Esophagus (tissue), 2 donors: Measurements from ENCODE around the gene ACAP2. TPM values are rescaled to one million over a fixed set of nuclear protein-coding genes. Genes with fewer than 3 reads are reported as not detected.

Experiments
- H3K27ac ChIP-seq, 2 donors: one replicate each; pipeline ENCODE4 v1.5.1; 2013; ENCODE audit warnings: low read depth in 2 of 2, mild to moderate bottlenecking in 2 of 2, inconsistent platforms in 1 of 2, low read length in 1 of 2, moderate library complexity in 1 of 2
- H3K27me3 ChIP-seq, 2 donors: one replicate each; pipeline ENCODE4 v1.6.1; 2013; ENCODE audit warnings: low read length in 2 of 2, control low read depth in 1 of 2, mild to moderate bottlenecking in 1 of 2; ENCODE audit not compliant: insufficient read depth in 2 of 2, control insufficient read depth in 1 of 2
- H3K36me3 ChIP-seq, 2 donors: one replicate each; pipeline ENCODE4 v1.6.1; 2013; ENCODE audit warnings: low read length in 1 of 2; ENCODE audit not compliant: control insufficient read depth in 2 of 2, insufficient read depth in 2 of 2
- H3K4me1 ChIP-seq, 2 donors: one replicate each; pipeline ENCODE4 v1.6.1; 2013; ENCODE audit warnings: low read length in 1 of 2; ENCODE audit not compliant: control insufficient read depth in 2 of 2, insufficient read depth in 2 of 2
- H3K4me3 ChIP-seq, 2 donors: one replicate each; pipeline ENCODE4 v1.5.1; 2013; ENCODE audit warnings: low read length in 2 of 2, mild to moderate bottlenecking in 2 of 2, low read depth in 1 of 2, moderate library complexity in 1 of 2
- H3K9me3 ChIP-seq, 2 donors: one replicate each; pipeline ENCODE4 v1.6.1; 2013; ENCODE audit warnings: mild to moderate bottlenecking in 2 of 2, low read depth in 1 of 2, low read length in 1 of 2, moderate library complexity in 1 of 2; ENCODE audit not compliant: control insufficient read depth in 2 of 2, insufficient read depth in 1 of 2
- WGBS, 2 donors: extraction: QIAGEN DNeasy Blood & Tissue Kit; methylation state at CpG; one replicate each; pipeline ENCODE4 v1.1.7; 2013; 5-methylcytosine and 5-hydroxymethylcytosine counted together
- polyA plus RNA-seq, 2 donors: library from polyadenylated mRNA; stranded (reverse); fragments of 200-250 nt; gene quantifications; one replicate each; pipeline ENCODE4 v1.2.3, GENCODE V29; 2013
- donor health status: healthy with polysubstance abuse.
- donor health status: Bipolar disorder and iron deficiency.

The ACAP2 gene
- polyA plus RNA-seq, 2 donors, result 11.9 to 12.5 TPM

DNA sequence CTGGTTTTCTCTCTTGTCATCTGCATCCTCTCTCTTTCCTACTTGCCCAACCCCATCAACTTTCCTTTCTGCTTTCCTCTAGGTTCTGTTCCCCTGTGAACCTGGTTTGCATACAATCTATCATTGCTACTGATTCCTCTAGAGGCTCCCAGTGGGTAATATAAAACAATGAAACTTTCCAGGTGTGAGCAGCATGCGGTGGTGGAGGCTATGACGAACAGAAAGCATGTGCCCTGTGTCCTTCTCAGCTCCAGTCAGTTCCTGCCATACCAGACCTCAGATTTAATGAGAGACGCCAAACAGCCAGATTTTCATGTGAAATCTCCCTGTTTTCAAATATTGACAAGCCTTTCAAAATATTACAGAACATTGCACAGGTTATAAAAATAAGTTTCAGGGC is 3.5 kb upstream of the ACAP2 start:
- no peak overlapping the region for H3K4me3 ChIP-seq
- no peaks in the 10 kb centered on the region for H3K9me3 ChIP-seq
- no peak overlapping the region for H3K27ac ChIP-seq
- no peaks in the 10 kb centered on the region for H3K36me3 ChIP-seq
- H3K27me3 ChIP-seq, result no peaks in the 10 kb centered on the region
- WGBS, 2 donors, result 72 to 82% methylated on average over 3 of the region's 3 CpGs
- H3K4me1 ChIP-seq, result no peaks in the 10 kb centered on the region

DNA sequence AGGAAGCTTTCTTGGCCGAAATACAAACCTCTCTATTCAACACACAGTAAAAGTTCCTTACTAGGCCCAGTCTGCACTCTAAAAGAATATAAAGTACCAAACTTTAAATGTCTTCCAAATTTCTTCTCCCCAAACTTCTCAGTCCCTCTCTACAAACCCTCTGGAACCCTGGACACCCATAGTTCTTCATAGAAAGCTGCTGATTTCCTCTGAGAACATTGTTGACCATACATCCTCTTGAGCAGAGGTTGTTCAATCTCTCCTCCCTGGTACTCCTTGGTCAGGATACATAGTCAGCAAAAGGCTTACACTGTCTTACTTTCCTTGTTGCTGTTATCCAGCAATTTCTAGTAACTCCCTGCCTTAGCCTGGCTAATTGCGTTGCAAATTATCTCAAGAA is 3.1 kb upstream of the ACAP2 start:
- no peak overlapping the region for H3K27ac ChIP-seq
- 82 to 87% methylated on average over 2 of the region's 2 CpGs for WGBS, 2 donors
- H3K4me3 ChIP-seq, result no peak overlapping the region
- no peaks in the 10 kb centered on the region for H3K4me1 ChIP-seq
- no peaks in the 10 kb centered on the region for H3K9me3 ChIP-seq
- no peaks in the 10 kb centered on the region for H3K36me3 ChIP-seq
- H3K27me3 ChIP-seq, result no peaks in the 10 kb centered on the region

DNA sequence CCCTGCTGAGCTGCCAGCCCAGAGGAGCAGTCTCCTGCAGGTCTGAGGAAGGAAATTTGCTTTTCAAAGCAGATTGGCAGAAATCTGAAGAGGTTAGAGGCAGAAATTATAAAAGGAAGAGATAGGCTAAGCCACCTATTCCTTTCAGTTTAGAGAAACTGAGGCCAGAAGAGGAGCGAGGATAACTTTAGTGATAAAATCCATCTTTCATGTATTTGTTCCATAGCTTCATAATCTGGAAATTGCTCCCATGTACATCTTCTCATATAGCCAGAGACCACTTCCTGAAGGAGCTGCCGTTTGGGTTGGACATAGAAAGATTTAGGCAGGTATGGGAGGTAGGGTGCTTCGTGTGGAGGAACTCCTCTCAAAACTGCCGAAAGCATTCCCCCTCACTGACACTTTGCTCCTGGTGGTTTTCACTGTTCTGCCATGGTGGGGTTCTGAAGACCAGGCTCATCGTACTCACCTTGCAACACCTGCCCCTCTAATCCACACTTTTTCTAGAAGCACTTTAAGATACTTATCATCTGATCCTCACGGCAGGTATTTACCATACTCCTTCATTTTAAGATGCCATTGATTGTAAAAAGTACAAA is 670 bp upstream of the ACAP2 start:
- no peaks in the 10 kb centered on the region for H3K4me1 ChIP-seq
- H3K9me3 ChIP-seq, result no peaks in the 10 kb centered on the region
- peak overlapping the region in 1 of 2 donors; percentile 21 for H3K4me3 ChIP-seq
- 19 to 20% methylated on average over 6 of the region's 6 CpGs for WGBS, 2 donors
- H3K27me3 ChIP-seq, result no peaks in the 10 kb centered on the region
- peak overlapping the region; percentile 48 to 72 for H3K27ac ChIP-seq
- no peaks in the 10 kb centered on the region for H3K36me3 ChIP-seq

DNA sequence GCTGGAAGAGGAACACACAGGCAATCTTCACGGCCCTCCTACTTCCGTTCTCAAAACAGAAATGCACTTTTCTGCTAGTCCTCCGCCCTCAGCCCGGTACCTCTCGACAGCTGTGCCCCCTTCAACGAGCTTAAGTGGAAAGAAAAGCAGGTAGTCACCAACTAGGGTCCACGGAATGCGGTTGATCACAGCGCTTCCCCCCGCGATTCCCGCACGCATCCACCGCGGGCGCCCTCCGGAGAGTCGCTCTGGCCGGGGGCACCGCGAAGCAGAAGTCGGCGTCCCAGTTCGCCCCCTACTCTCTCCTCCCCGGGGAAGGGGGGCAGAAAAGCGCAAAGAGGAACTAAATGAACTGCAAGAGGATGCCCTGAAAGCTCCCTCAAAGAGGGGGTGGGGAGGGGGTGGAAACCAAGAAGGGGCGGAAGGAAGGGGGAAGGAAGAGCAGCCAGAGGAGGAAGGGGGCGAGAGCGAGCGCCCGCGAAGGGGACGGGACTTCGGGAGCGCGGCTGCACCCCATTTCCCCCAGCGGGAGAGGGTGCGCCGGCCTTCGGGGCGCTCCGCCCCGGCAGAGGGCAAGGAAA is 738 bp downstream of the ACAP2 start:
- H3K36me3 ChIP-seq, result no peaks in the 10 kb centered on the region
- H3K27me3 ChIP-seq, result no peaks in the 10 kb centered on the region
- no peaks in the 10 kb centered on the region for H3K4me1 ChIP-seq
- no peaks in the 10 kb centered on the region for H3K9me3 ChIP-seq
- 0 to 1% methylated on average over 32 to 43 of the region's 43 CpGs for WGBS, 2 donors
- H3K4me3 ChIP-seq, result peak overlapping the region; percentile 76 to 94
- peak overlapping the region; percentile 95 to 96 for H3K27ac ChIP-seq

GRCh38 chr3:195441476-195441991 is 1.3 kb downstream of the ACAP2 start:
- no peaks in the 10 kb centered on the region for H3K36me3 ChIP-seq
- H3K4me1 ChIP-seq, result no peaks in the 10 kb centered on the region
- no peaks in the 10 kb centered on the region for H3K27me3 ChIP-seq
- H3K27ac ChIP-seq, result peak overlapping the region; percentile 95 to 96
- 6 to 10% methylated on average over 13 of the region's 13 CpGs for WGBS, 2 donors
- no peaks in the 10 kb centered on the region for H3K9me3 ChIP-seq
- H3K4me3 ChIP-seq, result peak overlapping the region; percentile 76 to 94

DNA sequence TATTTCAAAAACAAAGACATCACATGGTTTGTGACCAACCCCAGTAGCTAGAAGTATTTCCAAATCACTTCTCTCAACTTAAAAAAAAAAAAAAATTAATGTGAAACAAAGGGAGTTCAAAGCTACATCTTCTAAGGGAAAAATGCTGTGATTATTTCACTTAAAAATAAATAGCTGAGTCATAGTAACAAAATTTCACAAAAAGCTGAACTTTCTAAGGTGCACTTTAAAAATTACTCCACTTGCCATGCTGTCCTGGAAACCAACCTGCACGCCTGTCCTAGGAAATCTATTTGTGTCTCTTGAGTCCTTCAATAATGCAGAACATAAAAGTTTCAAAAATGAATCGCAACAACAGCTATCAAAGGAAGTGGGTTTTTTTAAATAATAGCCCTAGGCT is 1.8 kb downstream of the ACAP2 start:
- Histone ChIP-seq H3K36me3 (no peaks in the 10 kb centered on the region), H3K27me3 (no peaks in the 10 kb centered on the region), H3K27ac (no peak overlapping the region), H3K9me3 (no peaks in the 10 kb centered on the region), H3K4me1 (no peaks in the 10 kb centered on the region), H3K4me3 (peak overlapping the region in 1 of 2 donors; percentile 76)
- WGBS, 2 donors, result 27 to 33% methylated on average over 2 of the region's 2 CpGs

DNA sequence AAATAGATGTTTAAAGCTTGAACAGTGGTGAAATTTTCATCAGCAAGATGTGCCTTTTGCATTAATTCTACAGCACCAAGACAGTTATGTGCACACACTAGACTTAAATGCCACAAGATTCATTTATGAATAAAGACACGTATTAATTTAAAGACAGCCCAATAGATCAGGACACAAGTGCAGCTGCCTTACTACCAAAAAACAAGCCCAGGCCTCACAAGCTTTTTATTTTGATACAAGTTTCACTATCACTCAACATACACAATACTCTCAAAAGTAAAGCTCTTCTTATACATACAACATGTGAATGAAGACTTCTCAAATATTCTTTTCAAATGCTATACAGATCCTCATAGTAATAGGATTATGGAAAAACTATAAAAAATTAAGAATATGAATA is 2.4 kb downstream of the ACAP2 start:
- Histone ChIP-seq H3K4me3 (no peak overlapping the region), H3K9me3 (no peaks in the 10 kb centered on the region), H3K27ac (no peak overlapping the region), H3K36me3 (no peaks in the 10 kb centered on the region), H3K27me3 (no peaks in the 10 kb centered on the region), H3K4me1 (no peaks in the 10 kb centered on the region)
- 59 to 66% methylated on average over 1 of the region's 1 CpG for WGBS, 2 donors

DNA sequence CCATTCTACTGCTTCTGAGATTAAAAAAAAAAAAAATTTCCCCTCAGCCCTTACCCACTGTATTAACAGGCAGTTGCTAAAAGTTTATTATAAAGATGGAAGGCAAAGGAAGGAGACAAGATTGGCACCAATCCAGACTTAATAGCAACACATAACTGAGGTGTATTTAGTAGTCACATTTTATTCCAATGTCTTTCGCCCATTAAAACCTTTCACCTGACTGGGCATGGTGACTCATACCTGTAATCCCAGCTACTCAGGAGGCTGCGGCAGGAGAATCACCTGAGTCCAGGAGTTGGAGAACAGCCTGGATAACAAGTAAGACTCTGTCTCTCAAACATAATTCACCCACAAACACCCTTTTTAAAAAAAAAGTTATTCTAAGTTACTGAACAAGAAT is 4.4 kb downstream of the ACAP2 start:
- Histone ChIP-seq H3K27ac (no peak overlapping the region), H3K9me3 (no peaks in the 10 kb centered on the region), H3K4me1 (peaks cover 0 to 3% of the 10 kb centered on the region in 2 donors), H3K4me3 (no peak overlapping the region), H3K27me3 (no peaks in the 10 kb centered on the region), H3K36me3 (no peaks in the 10 kb centered on the region)
- 55 to 66% methylated on average over 2 of the region's 2 CpGs for WGBS, 2 donors

- 69 to 79% methylated on average over 3 of the region's 3 CpGs for WGBS, 2 donors
- H3K9me3 ChIP-seq, result no peaks in the 10 kb centered on the region
- H3K4me1 ChIP-seq, result peaks cover 0 to 2% of the 10 kb centered on the region in 2 donors
- H3K27ac ChIP-seq, result no peak overlapping the region
- H3K36me3 ChIP-seq, result no peaks in the 10 kb centered on the region
- H3K27me3 ChIP-seq, result no peaks in the 10 kb centered on the region
- no peak overlapping the region for H3K4me3 ChIP-seq
These were observed 17.0 kb downstream of the ACAP2 start for GRCh38 chr3:195425849-195426248.

DNA sequence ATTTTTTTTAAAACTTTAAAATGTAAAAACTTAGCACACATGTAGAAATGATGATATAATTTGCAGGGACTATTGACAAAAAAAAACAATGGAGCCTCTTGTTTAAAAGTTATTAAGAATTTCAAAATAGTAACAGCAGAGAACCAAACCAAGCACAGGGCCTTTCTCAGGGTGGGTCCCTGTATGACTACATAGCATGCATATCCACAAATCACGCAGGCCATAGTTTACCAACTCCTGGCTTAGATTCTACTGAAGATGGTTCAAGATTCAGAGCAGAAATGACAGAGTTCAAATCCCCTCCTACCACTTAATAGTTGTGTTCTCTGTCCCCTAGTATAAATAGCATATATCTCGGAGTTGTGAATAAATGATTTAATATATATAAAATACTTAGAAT is 19.0 kb downstream of the ACAP2 start:
- H3K27me3 ChIP-seq, result no peaks in the 10 kb centered on the region
- no peaks in the 10 kb centered on the region for H3K36me3 ChIP-seq
- no peak overlapping the region for H3K27ac ChIP-seq
- H3K9me3 ChIP-seq, result no peaks in the 10 kb centered on the region
- peaks cover 0 to 2% of the 10 kb centered on the region in 2 donors for H3K4me1 ChIP-seq
- WGBS, 2 donors, result 89 to 97% methylated on average over 2 of the region's 2 CpGs
- no peak overlapping the region for H3K4me3 ChIP-seq
